HEK293T (cell line): Measurements from ENCODE around the gene AXIN1.

Source experiments
- CTCF ChIA-PET: fragments of 350-600 bp; formaldehyde crosslinking; extraction: SDS; loops from one replicate; lab custom pipeline; 2021; ENCODE audit warnings: antibody characterized with exemption, inconsistent platforms; lab: Yijun Ruan, JAX
- POLR2A ChIA-PET: fragments of 350-600 bp; formaldehyde crosslinking; extraction: SDS; loops from one replicate; lab custom pipeline; 2020; ENCODE audit warnings: antibody characterized with exemption, inconsistent platforms; lab: Yijun Ruan, JAX
- DNase-seq: peaks from one replicate; pipeline ENCODE4 v3.0.0; 2012; ENCODE audit warnings: mixed read lengths; ENCODE audit errors: extremely low spot score
- ARNT ChIP-seq: fragments of 450-650 bp; IDR thresholded peaks from 2 replicates; pipeline ENCODE4 v1.6.1; 2017; ENCODE audit warnings: mild to moderate bottlenecking
- BHLHE40 ChIP-seq: fragments of 450-650 bp; IDR thresholded peaks from 2 replicates; pipeline ENCODE4 v1.6.1; 2016; ENCODE audit warnings: mild to moderate bottlenecking, moderate library complexity, borderline replicate concordance
- CTBP1 ChIP-seq: fragments of 450-650 bp; IDR thresholded peaks from 2 replicates; pipeline ENCODE4 v1.6.1; 2016; ENCODE audit warnings: borderline replicate concordance
- ELF4 ChIP-seq: fragments of 450-650 bp; IDR thresholded peaks from 2 replicates; pipeline ENCODE4 v1.6.1; 2017; ENCODE audit warnings: antibody characterized with exemption
- FOXA1 ChIP-seq: fragments of 450-650 bp; IDR thresholded peaks from 2 replicates; pipeline ENCODE4 v1.6.1; 2016; ENCODE audit warnings: mild to moderate bottlenecking
- FOXK2 ChIP-seq: fragments of 450-650 bp; IDR thresholded peaks from 2 replicates; pipeline ENCODE4 v1.6.1; 2016; ENCODE audit warnings: mild to moderate bottlenecking
- FOXM1 ChIP-seq: fragments of 450-650 bp; IDR thresholded peaks from 2 replicates; pipeline ENCODE4 v1.6.1; 2017; ENCODE audit warnings: mild to moderate bottlenecking, borderline replicate concordance
- HDGF ChIP-seq: fragments of 450-650 bp; IDR thresholded peaks from 2 replicates; pipeline ENCODE4 v1.6.1; 2017; ENCODE audit warnings: antibody characterized with exemption, borderline replicate concordance
- L3MBTL2 ChIP-seq: fragments of 450-650 bp; conservative IDR thresholded peaks from 2 replicates; pipeline ENCODE4 v1.6.1; 2016; ENCODE audit warnings: mild to moderate bottlenecking
- LEF1 ChIP-seq: fragments of 450-650 bp; IDR thresholded peaks from 2 replicates; pipeline ENCODE4 v1.6.1; 2017; ENCODE audit warnings: mild to moderate bottlenecking, borderline replicate concordance
- NFRKB ChIP-seq: fragments of 450-650 bp; IDR thresholded peaks from 2 replicates; pipeline ENCODE4 v1.6.1; 2016; ENCODE audit warnings: mild to moderate bottlenecking, moderate library complexity
- PKNOX1 ChIP-seq: fragments of 450-650 bp; IDR thresholded peaks from 2 replicates; pipeline ENCODE4 v1.6.1; 2016
- SP1 ChIP-seq: fragments of 450-650 bp; IDR thresholded peaks from 2 replicates; pipeline ENCODE4 v1.6.1; 2017
- SUZ12 ChIP-seq: fragments of 450-650 bp; IDR thresholded peaks from 2 replicates; pipeline ENCODE4 v1.6.1; 2016; ENCODE audit warnings: mild to moderate bottlenecking
- TARDBP ChIP-seq: fragments of 450-650 bp; IDR thresholded peaks from 2 replicates; pipeline ENCODE4 v1.6.1; 2016
- ZNF384 ChIP-seq: fragments of 450-650 bp; IDR thresholded peaks from 2 replicates; pipeline ENCODE4 v1.6.1; 2016

AXIN1 gene

GRCh38 chr16:305916-306626, 46.5 kb downstream of the AXIN1 start:
- ChIA-PET POLR2A (no interaction called here), CTCF (no interaction called here)
- TF ChIP-seq TARDBP (no peak), FOXM1 (no peak), NFRKB (no peak), SUZ12 (no peak), ARNT (no peak)
- no peak for DNase-seq

- no peak for DNase-seq
- no peak for TF ChIP-seq SUZ12
- TF ChIP-seq BHLHE40, result no peak
- no peak for TF ChIP-seq HDGF
- TF ChIP-seq L3MBTL2, result no peak
- TF ChIP-seq ARNT, result no peak
- CTCF ChIA-PET, result no interaction called here
- POLR2A ChIA-PET, result no interaction called here
These were observed 48.6 kb downstream of the AXIN1 start for GRCh38 chr16:303760-304505.

- TF ChIP-seq L3MBTL2 (no peak), SUZ12 (no peak), HDGF (no peak), NFRKB (no peak), TARDBP (no peak), BHLHE40 (no peak), CTBP1 (no peak), FOXA1 (no peak), ELF4 (no peak), ZNF384 (no peak), ARNT (no peak), SP1 (no peak), LEF1 (no peak), PKNOX1 (no peak), FOXM1 (no peak)
- ChIA-PET POLR2A (no interaction called here), CTCF (no interaction called here)
- no peak for DNase-seq
These were observed 50.6 kb downstream of the AXIN1 start for GRCh38 chr16:301950-302349.

- ChIA-PET POLR2A (no interaction called here), CTCF (no interaction called here)
- TF ChIP-seq NFRKB (no peak), SP1 (no peak), LEF1 (no peak), CTBP1 (no peak), HDGF (no peak), FOXK2 (no peak), BHLHE40 (no peak), ZNF384 (no peak), L3MBTL2 (no peak), ELF4 (no peak), SUZ12 (no peak), FOXM1 (no peak), FOXA1 (no peak), ARNT (no peak), TARDBP (no peak), PKNOX1 (no peak)
- DNase-seq, result no peak
These were observed 51.3 kb downstream of the AXIN1 start for GRCh38 chr16:301235-301634.

GRCh38 chr16:297832-298231, 54.7 kb downstream of the AXIN1 start:
- POLR2A ChIA-PET, result no interaction called here
- TF ChIP-seq CTBP1 (no peak), ARNT (no peak), ZNF384 (no peak), LEF1 (no peak)
- no peak for DNase-seq
- CTCF ChIA-PET, result interaction anchor here (0.5 kb wide), 1 partner anchor 80 kb away, joined by 3 read pairs; no protein-coding TSS in a partner anchor

- ChIA-PET POLR2A (no interaction called here), CTCF (interaction anchor here (0.5 kb wide), 1 partner anchor 79 kb away, joined by 3 read pairs; no protein-coding TSS in a partner anchor)
- DNase-seq, result no peak
- no peak for TF ChIP-seq SUZ12
These were observed 55.6 kb downstream of the AXIN1 start for GRCh38 chr16:296806-297510.

DNA sequence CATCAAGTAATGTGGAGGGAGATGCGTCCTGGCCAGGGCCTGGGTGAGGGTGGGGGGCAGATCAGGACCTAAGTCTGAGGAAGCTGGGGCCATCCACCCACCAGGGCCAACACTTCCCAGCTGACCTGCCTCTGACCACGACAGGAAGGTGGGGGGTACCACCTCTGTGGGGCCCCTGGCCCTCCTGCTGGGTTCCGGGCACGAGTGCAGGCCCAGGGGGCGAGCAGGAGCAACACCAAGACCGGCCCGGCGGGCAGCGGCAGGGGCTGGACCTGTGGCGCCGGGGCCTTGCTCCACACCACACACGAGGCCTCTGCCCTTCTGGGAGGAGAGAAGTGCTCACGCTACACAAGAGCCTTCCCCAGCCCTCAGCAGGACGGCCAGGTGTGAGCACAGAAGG, 56.2 kb downstream of the AXIN1 start:
- no peak for TF ChIP-seq CTBP1
- ChIA-PET POLR2A (no interaction called here), CTCF (no interaction called here)
- no peak for DNase-seq
